GM18502 (cell line): ENCODE data around the gene SLC18A3.

Experiments used
- ATAC-seq: cut with Tn5 transposase; IDR thresholded peaks from one replicate; pipeline ENCODE4 v1.9.1; 2021; ENCODE audit warnings: mild to moderate bottlenecking; ENCODE audit not compliant: unreplicated experiment, poor library complexity

Gene SLC18A3

GRCh38 chr10:49622426-49623425 lies 12.6 kb downstream of the SLC18A3 start:
- no peak for ATAC-seq

DNA sequence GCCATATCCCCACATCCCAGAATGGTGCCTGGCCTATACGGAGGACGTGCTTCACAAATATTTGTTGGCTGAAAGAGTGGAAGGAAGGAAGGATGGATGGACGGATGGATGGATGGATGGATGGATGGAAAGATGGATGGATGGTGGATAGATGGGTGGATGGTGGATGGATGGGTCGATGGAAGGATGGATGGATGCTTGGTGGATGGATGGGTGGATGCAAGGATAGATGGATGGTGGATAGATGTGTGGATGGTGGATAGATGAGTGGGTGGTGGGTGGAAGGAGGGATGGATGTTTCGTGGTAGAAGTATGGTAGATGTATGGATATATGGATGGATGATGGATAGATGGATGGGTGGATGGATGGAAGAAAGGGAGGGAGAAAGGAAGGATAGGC lies 14.5 kb downstream of the SLC18A3 start:
- ATAC-seq: no peak

DNA sequence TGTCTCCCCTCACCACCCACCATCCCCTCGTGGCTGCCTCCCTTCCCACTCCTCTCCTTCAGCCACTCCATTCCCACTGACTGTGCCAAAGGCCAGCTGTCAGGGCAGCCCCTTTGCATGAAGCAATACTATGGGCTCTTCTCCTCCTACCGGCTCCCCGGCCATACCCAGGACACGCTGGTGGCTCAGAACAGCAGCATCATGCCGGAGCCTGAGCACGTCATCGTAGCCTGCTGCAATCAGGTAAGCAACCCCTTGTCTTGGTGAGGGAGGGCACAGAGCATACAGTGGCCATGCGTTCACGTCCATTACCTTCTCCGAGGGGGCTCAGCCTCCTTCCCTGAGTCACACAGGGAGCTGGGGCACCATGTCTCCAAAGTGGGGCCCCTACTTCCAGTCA lies 15.3 kb downstream of the SLC18A3 start:
- ATAC-seq: no peak

DNA sequence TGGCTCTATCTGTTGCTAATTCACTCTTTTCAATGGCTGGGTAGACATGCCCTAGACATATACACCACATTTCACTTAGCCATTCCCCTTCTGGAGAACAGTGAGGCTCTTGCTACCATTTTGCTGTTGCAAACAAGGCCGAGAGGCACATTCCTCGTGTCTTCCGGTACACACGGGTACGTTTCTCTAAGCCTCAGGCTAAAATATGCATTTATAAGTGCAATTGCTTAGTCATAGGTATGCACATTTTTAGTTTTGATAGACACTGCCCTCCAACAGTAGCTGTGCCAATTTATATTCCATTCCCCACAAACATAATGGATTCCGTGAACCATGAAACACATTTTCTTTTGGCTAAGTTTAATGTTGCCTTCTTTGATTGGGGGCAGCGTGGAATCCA lies 16.9 kb downstream of the SLC18A3 start:
- ATAC-seq: no peak

DNA sequence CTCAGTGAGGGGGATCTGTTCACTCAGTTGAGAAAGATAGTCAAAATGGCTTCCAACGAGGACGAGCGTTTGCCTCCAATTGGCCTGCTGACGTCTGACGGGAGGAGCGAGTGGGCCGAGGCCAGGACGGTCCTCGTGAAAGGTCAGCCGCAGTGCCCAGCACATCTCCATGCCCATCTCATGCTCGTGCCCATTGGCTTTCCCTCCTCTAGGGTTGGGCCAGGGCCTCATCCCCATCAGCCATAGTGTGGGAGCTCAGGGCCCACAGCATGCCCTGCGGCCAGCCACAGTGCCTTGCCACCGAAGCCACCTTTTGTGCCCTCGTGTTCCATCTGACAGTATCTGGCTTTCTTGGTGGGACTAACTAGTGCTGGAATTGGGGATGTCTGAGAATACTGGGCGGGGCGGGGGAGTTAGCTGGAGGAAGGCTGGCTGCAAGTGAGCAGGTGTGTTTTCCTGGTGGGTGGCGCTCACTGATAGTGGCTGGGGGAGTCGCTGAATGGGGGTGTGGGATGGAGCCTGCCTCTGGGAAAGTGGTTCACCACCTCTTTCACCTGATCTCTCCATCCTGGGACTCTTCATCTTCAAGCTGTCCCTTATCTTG lies 17.6 kb downstream of the SLC18A3 start:
- no peak for ATAC-seq

DNA sequence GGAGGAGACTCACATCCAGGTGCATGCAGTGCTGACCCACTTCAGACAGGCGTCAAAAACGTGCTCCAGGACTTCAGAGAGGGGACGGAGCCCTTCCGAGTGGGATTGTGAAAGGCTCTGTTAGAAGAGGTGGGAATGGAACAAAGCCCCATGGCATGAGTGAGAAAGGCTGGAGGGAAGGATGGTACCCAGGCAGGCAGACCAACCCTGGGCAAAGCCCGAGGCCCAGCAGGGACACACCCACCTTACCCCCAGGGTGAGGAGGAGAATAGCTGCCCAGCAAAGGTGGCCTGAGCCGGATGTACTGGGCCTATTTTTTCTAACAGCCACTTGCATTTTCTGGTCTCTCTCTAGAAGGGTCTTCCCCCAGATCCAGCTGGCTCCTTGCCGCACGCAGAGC lies 18.5 kb downstream of the SLC18A3 start:
- no peak for ATAC-seq

- no peak for ATAC-seq
Measured at GRCh38 chr10:49629431-49629881, 19.3 kb downstream of the SLC18A3 start.

- no peak for ATAC-seq
Measured at GRCh38 chr10:49631975-49632374, 21.9 kb downstream of the SLC18A3 start.

- no peak for ATAC-seq
Measured at GRCh38 chr10:49632406-49633317, 22.6 kb downstream of the SLC18A3 start.

DNA sequence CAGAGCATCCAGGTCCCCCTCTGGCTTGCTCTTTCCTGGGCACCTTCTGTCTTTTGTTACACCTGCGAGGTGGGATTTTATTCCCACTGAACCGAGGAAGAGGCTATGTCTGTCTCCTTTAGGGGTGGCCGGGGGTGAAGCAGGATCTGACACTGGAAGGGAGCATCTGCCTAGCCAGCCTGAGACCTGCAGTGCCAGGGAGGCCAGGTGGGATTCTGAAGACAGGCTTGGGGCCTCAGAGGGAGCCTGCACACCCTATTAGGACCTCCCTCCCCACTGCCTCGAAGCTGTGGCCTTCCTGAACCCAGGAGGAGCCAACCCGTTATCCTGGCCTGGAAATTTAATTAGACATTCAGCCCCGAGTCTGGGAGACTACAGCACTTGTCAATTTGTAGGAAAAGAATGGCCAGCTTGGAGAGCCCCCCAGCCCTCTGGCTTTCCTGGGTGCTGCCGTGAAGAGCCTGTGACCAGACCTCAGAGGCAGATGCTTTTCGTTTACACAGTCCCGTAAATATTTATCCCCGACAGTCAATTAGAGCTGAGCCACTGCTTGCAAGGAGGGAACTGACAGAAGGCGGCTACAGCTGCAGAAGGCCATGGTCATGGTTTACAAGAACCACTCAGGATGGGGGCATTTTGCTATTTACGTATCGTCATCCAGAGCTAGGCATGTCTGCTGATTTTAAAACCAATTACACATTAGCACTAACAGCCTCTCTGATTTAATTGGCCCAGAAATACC lies 23.4 kb downstream of the SLC18A3 start:
- ATAC-seq: no peak

GRCh38 chr10:49634069-49634660 lies 24.1 kb downstream of the SLC18A3 start:
- no peak for ATAC-seq

GRCh38 chr10:49642311-49642710 lies 32.2 kb downstream of the SLC18A3 start:
- ATAC-seq: no peak

DNA sequence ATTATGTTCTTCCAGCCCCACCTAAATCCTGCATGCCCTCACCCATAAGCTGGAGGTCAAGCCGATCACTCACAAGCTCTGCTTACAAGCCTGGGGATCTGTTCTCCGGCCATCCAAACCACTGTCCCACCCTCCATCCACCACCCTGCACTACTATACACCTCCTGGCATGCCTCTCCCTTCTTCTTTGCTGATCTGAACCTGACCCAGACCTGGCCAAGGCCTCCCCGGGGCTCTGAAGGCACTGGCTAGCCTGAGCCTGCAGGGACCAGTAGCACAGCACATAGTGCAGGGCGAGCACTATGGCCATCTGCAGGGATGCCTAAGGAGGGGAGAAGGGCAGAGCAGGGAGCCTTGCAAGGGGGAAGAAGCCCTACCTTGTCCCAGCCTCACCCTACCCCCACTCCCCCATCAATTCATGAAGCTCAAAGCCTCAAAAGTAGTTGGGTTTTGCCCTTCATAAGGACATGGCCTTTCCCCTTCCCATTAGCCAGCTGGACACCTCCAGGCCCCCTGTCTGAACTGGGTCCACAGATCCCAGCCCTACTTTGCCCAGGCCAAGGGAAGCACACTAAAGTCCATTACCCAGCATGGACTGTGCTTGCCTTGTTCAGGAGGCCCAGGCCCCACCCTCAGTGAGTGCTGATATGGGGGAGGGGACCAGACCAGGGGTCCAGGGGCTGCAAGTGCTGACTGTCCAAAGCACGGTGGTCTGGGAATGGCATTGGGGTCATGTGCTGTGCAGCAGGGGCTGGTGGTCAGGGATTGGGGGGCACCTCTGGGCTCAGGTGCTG lies 33.3 kb downstream of the SLC18A3 start:
- no peak for ATAC-seq

- ATAC-seq: no peak
Measured at GRCh38 chr10:49644035-49644646, 34.0 kb downstream of the SLC18A3 start.

- no peak for ATAC-seq
Measured at GRCh38 chr10:49645417-49645816, 35.3 kb downstream of the SLC18A3 start.

GRCh38 chr10:49645871-49646870 lies 36.1 kb downstream of the SLC18A3 start:
- ATAC-seq: no peak

DNA sequence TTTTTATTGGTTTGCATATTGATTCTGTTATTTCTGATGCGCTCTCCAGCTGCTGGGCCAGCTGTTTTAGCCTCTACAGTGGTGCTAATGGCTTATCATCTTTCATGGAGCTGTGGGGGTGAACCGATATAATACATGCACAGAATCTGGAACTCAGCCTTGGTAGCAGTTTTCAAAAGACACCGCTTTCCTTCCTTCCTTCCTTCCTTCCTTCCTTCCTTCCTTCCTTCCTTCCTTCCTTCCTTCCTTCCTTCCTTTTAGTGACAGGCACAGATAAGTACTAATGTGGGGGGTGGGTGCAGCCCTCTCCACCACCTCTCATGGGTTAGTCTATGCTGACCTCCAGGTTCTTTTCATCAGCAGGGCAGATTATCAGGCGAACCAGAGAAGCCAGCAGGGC lies 37.4 kb downstream of the SLC18A3 start:
- ATAC-seq: no peak
